Activated naive CD8-positive, alpha-beta T cell treated with anti-CD3 and anti-CD28 coated beads, Interleukin-2, amount 50 U/mL, for 16 hours (primary cell): ENCODE data around the gene CDKL5.

ENCODE experiments used
- DNase-seq: peaks from one replicate; pipeline ENCODE4 v3.0.0-alpha.2; 2020; ENCODE audit warnings: low read depth, low spot score

Gene CDKL5

DNA sequence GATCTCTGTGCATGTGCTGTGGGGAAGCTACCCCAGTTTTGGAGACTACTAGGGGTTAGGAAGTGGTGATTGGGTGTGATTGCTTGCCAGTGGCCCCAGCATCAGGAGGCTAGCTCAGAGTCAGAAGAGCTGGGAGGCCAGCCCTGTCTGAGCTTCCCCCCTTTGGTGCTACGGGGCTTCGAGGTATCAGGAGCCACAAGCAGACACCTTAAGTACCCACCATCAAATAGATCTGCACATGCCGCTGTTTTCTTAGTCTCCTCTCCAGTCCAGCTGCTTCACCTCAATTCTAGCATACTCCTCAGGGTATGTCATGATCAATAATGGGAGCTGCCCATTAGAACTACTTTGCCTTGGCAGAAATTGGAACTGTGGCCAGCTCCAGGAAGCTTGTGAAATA is 271.2 kb downstream of the CDKL5 start:
- no peak for DNase-seq

DNA sequence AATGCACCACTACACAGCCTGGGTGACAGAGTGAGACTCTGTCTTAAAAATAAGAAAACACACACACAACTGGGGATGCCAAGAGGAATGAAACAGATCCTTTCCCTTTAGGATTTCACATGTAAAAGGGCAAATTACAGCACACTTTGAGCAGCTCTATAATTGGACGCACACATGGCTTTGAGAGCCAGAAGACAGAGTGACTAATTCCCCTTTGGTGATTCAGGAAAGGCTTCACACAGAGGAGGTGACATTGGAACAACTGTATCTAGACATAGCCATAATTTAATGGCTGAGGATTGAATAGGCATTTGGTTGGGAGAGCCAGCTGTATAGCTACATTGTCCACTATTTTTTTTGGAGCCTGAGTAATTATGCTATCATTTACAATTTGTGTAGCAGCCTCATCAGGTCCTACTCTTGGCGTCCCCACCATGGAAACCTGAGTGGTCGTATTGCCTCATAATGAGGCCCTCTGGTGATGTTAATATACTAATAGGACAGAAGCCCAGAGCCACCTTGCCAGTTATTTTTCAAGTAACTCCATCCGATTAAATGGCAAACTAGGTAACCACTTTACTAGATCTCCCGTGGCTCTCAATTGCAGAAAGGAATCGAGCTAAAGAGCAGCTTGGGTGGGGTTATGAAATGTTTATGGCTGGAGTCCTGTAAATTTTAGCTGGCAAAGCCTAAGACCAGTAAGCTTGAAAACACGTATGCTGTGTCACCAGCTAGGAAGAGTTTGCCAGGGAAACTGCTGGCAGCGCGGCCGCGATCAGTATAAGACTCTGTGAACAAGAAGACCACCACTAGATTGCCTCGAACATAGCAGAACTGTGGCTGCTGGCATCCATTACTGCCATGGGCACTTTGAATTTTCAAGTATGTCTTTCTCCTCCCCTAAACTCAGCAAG is 273.6 kb downstream of the CDKL5 start:
- DNase-seq: no peak

DNA sequence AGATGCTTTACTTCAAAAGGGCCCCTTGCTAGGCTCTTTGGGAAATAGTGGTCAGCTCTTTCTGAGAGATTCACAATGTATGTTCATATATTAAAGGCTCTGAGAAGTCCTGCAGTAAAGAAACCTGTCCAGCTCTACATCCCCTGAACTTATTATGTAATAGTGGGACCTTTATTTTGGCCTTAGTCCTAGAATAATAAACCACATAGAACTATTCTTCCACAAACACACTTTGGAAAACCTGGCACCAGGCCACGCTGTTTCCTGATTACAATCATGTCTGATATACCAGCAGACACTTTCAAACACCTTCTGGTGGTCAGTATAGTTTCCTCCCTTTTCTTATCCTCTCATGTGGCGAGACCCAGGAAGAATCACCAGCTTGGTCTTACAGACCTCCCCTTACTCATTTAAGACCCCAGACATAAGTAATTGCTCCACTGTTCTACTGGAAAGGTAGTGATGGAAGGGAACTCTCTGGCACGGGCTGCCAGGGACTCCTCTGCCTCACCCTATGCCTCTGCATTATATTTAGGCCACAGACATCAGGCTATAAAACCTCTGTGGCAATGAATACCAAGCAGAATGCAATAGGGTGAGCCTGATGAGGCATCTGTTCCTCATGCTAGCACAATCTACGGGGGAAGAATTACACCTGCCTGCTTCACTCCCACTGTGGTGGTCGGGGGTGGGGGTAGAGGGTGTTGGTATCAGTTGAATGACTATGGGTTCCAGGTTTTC is 276.4 kb downstream of the CDKL5 start:
- no peak for DNase-seq

DNA sequence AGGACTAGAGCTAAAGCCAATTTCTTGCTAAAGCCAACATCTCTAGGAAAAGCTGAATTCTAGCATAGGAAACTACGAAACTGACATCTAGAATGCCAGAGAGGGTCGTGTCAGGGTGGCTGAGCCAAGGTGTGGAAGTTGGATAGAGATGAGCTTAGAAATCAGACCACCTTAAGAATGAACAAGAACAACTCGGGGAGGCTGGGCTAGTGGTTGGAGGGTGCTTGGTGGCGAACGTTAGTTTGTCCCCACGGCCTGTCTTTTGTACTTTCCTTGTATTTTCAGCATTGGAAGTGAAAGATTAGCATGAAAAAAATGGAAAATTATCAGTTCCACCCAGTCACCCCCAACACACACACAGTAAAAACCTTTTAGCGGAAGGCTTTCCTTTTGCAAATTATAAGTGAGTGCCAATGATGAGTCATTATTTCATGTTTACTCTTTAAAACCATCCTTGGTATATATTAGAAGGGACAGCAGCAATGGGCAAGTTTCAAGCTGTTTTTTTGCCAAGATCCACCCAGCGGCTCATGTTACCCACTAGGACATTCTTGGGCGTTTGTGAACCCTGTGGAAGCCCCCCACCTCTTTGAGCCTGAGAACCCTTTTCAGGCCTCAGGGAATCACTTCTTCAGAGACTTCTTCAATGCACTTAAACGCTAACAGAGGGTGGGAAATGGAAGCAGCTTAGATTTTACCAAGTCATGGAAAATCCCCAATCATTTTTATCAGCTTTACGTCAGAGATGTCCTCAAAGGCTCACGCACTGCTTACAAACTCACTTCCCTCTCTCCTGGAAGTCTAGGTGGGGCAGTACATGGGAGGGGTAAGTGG is 277.2 kb downstream of the CDKL5 start:
- no peak for DNase-seq
